Islet of Langerhans (tissue), 1 donor: ENCODE data around the gene DLGAP3.

ENCODE experiments used
- FAIRE-seq: peaks from one replicate; lab custom pipeline; 2011; peaks lifted over from hg19 to GRCh38; lab: Jason Lieb, UNC

DLGAP3 gene

GRCh38 chr1:34865573-34865972, 63.9 kb downstream of the DLGAP3 start:
- no peak for FAIRE-seq

GRCh38 chr1:34864759-34865158, 64.7 kb downstream of the DLGAP3 start:
- no peak for FAIRE-seq

- FAIRE-seq = no peak
Measured at GRCh38 chr1:34863501-34863900, 65.9 kb downstream of the DLGAP3 start.

- FAIRE-seq = peak; percentile 88
Measured at GRCh38 chr1:34859446-34860200, 69.8 kb downstream of the DLGAP3 start, which contains the start of gene SMIM12. SMIM12 (minus strand) TSS chr1:34859749; CDS start chr1:34855977, 3,772 bp downstream.

GRCh38 chr1:34858901-34859445, 70.5 kb downstream of the DLGAP3 start:
- FAIRE-seq = no peak

- FAIRE-seq = no peak
Measured at GRCh38 chr1:34856697-34857096, 72.8 kb downstream of the DLGAP3 start.

- FAIRE-seq = no peak
Measured at GRCh38 chr1:34852677-34853217, 76.7 kb downstream of the DLGAP3 start.

GRCh38 chr1:34851431-34852105, 77.9 kb downstream of the DLGAP3 start:
- FAIRE-seq = no peak

GRCh38 chr1:34850382-34850781, 79.1 kb downstream of the DLGAP3 start:
- no peak for FAIRE-seq

- FAIRE-seq = no peak
Measured at GRCh38 chr1:34847094-34847493, 82.4 kb downstream of the DLGAP3 start.

GRCh38 chr1:34846265-34846664, 83.2 kb downstream of the DLGAP3 start:
- no peak for FAIRE-seq

- no peak for FAIRE-seq
Measured at GRCh38 chr1:34845131-34845901, 84.1 kb downstream of the DLGAP3 start.

GRCh38 chr1:34844252-34844634, 85.2 kb downstream of the DLGAP3 start:
- FAIRE-seq = no peak

GRCh38 chr1:34843392-34844251, 85.8 kb downstream of the DLGAP3 start:
- no peak for FAIRE-seq

GRCh38 chr1:34842952-34843371, 86.5 kb downstream of the DLGAP3 start:
- FAIRE-seq = no peak

- no peak for FAIRE-seq
Measured at GRCh38 chr1:34842073-34842472, 87.4 kb downstream of the DLGAP3 start.

- no peak for FAIRE-seq
Measured at GRCh38 chr1:34840426-34840825, 89.0 kb downstream of the DLGAP3 start.

GRCh38 chr1:34839526-34840305, 89.7 kb downstream of the DLGAP3 start:
- no peak for FAIRE-seq

GRCh38 chr1:34833711-34834110, 95.7 kb downstream of the DLGAP3 start:
- FAIRE-seq = no peak

- FAIRE-seq = no peak
Measured at GRCh38 chr1:34831721-34832246, 97.7 kb downstream of the DLGAP3 start.
